ENCODE results near the gene TANGO6. TPM values are rescaled to one million over a fixed set of nuclear protein-coding genes. Genes with fewer than 3 reads are reported as not detected.

The TANGO6 gene
- total and polyA plus RNA-seq, 4 donors = 10.7 to 24.8 (median 13.9) TPM

DNA sequence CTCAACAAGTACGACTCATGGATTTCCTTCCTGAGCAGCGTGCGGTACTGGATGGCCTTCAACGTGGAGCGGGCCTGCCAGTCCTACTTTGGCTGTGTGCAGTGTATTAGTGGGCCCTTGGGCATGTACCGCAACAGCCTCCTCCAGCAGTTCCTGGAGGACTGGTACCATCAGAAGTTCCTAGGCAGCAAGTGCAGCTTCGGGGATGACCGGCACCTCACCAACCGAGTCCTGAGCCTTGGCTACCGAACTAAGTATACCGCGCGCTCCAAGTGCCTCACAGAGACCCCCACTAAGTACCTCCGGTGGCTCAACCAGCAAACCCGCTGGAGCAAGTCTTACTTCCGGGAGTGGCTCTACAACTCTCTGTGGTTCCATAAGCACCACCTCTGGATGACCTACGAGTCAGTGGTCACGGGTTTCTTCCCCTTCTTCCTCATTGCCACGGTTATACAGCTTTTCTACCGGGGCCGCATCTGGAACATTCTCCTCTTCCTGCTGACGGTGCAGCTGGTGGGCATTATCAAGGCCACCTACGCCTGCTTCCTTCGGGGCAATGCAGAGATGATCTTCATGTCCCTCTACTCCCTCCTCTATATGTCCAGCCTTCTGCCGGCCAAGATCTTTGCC lies 271.1 kb downstream of the TANGO6 start:
- Histone ChIP-seq H3K27ac (ENCODE audit: low read depth, low read length) (no peak overlapping the region), H3K9me3 (ENCODE audit: control insufficient read depth, insufficient read depth, low read length) (no peaks in the 10 kb centered on the region), H3K27me3 (ENCODE audit: control insufficient read depth, insufficient read depth, low read length) (no peaks in the 10 kb centered on the region), H3K36me3 (ENCODE audit: control insufficient read depth, insufficient read depth, low read length) (peaks cover 77% of the 10 kb centered on the region), H3K4me3 (ENCODE audit: low read depth, low read length) (no peak overlapping the region), H3K4me1 (ENCODE audit: control insufficient read depth, insufficient read depth, low read length) (no peaks in the 10 kb centered on the region)
- no peak for DNase-seq (ENCODE audit: low read depth in 4 of 6, low spot score in 6 of 6)
- WGBS (ENCODE audit: insufficient coverage) = 96% methylated on average over 25 of the region's 25 CpGs

DNA sequence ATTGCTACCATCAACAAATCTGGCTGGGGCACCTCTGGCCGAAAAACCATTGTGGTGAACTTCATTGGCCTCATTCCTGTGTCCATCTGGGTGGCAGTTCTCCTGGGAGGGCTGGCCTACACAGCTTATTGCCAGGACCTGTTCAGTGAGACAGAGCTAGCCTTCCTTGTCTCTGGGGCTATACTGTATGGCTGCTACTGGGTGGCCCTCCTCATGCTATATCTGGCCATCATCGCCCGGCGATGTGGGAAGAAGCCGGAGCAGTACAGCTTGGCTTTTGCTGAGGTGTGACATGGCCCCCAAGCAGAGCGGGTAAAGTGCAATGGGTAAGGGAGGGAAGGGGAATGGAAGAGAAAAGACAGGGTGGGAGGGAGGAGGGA lies 271.6 kb downstream of the TANGO6 start:
- Histone ChIP-seq H3K27me3 (ENCODE audit: control insufficient read depth, insufficient read depth, low read length) (no peaks in the 10 kb centered on the region), H3K4me1 (ENCODE audit: control insufficient read depth, insufficient read depth, low read length) (no peaks in the 10 kb centered on the region), H3K36me3 (ENCODE audit: control insufficient read depth, insufficient read depth, low read length) (peaks cover 77% of the 10 kb centered on the region), H3K9me3 (ENCODE audit: control insufficient read depth, insufficient read depth, low read length) (no peaks in the 10 kb centered on the region), H3K27ac (ENCODE audit: low read depth, low read length) (no peak overlapping the region), H3K4me3 (ENCODE audit: low read depth, low read length) (no peak overlapping the region)
- 97% methylated on average over 6 of the region's 6 CpGs for WGBS (ENCODE audit: insufficient coverage)
- no peak for DNase-seq (ENCODE audit: low read depth in 4 of 6, low spot score in 6 of 6)

DNA sequence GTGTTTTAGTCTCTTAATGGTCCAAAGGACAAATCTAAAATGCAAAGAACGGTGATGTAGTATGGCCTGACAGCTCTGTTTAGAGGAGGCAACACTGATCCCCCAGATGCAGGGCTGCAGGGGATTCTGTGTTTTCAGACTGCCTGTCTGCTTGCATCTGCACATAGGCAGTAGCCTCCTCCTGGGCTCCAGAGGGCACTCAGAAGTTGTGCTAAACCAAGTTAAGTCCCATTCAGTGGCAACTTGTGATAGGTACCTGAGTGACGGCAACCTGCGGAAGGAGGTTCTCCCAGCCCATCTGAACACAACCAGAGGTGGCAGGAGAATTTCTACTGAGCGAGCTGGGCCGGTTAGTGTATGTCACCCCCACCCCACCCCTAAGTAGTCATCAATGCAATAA lies 272.0 kb downstream of the TANGO6 start:
- H3K27me3 ChIP-seq (ENCODE audit: control insufficient read depth, insufficient read depth, low read length) = no peaks in the 10 kb centered on the region
- peaks cover 77% of the 10 kb centered on the region for H3K36me3 ChIP-seq (ENCODE audit: control insufficient read depth, insufficient read depth, low read length)
- no peak overlapping the region for H3K4me3 ChIP-seq (ENCODE audit: low read depth, low read length)
- DNase-seq (ENCODE audit: low read depth in 4 of 6, low spot score in 6 of 6) = no peak
- H3K4me1 ChIP-seq (ENCODE audit: control insufficient read depth, insufficient read depth, low read length) = no peaks in the 10 kb centered on the region
- 100% methylated on average over 3 of the region's 5 CpGs for WGBS (ENCODE audit: insufficient coverage)
- no peaks in the 10 kb centered on the region for H3K9me3 ChIP-seq (ENCODE audit: control insufficient read depth, insufficient read depth, low read length)
- H3K27ac ChIP-seq (ENCODE audit: low read depth, low read length) = no peak overlapping the region

DNA sequence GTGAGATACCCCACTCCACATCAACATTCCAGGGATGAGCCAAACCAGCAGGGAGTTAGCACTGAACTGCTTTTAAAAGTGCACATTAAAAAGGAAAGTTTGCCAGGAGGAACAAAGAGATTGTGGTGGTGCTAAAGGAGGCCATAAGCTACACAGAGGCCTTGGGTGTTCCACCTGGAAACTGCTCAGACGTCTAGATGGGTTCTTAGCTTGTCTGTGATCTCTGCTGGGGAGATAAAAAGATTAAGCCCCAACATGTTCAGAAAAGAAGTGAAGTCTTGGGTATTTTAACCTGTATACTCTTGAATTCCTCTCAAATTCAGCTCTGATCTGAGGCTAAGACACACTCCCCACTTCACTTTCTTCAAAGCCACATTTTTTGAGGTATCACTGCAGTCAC lies 272.5 kb downstream of the TANGO6 start:
- no CpG with 5 or more reads among the region's 1 CpG for WGBS (ENCODE audit: insufficient coverage)
- Histone ChIP-seq H3K9me3 (ENCODE audit: control insufficient read depth, insufficient read depth, low read length) (no peaks in the 10 kb centered on the region), H3K4me1 (ENCODE audit: control insufficient read depth, insufficient read depth, low read length) (no peaks in the 10 kb centered on the region), H3K27me3 (ENCODE audit: control insufficient read depth, insufficient read depth, low read length) (no peaks in the 10 kb centered on the region), H3K4me3 (ENCODE audit: low read depth, low read length) (no peak overlapping the region), H3K36me3 (ENCODE audit: control insufficient read depth, insufficient read depth, low read length) (peaks cover 77% of the 10 kb centered on the region), H3K27ac (ENCODE audit: low read depth, low read length) (no peak overlapping the region)
- DNase-seq (ENCODE audit: low read depth in 4 of 6, low spot score in 6 of 6) = no peak

DNA sequence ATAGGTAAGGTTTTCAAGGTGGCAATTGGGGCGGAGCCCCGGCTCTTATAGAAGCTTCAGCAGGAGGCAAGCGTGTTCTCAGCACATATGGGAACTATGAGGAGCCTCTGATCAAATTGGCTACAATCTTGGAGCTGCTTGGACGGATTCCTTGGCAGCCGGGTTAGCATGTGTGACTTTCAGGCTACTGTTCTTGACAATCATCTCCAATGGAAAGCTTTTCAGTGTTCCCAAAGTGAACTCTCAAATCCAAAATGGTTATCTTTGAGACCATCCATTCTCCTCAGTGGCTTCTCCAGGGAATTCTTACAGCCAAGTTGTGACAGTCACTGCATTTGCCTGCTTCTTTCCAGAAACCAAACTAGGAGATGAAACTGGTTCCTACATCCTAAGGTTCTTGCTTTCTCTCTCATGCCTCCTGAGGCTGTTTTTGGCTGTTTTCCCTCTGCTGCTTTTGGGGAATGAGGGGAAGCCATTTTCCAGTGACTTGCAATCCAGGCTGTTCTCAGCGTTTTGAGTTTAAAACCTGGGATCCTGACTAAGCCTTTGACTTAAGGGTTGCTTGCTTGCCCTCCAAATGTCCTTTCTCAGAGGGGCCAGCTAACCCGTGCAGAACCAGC lies 273.0 kb downstream of the TANGO6 start:
- peak in 1 of 6 donors; percentile 81 for DNase-seq (ENCODE audit: low read depth in 4 of 6, low spot score in 6 of 6)
- no peaks in the 10 kb centered on the region for H3K9me3 ChIP-seq (ENCODE audit: control insufficient read depth, insufficient read depth, low read length)
- WGBS (ENCODE audit: insufficient coverage) = 85% methylated on average over 5 of the region's 7 CpGs
- H3K27ac ChIP-seq (ENCODE audit: low read depth, low read length) = no peak overlapping the region
- peaks cover 78% of the 10 kb centered on the region for H3K36me3 ChIP-seq (ENCODE audit: control insufficient read depth, insufficient read depth, low read length)
- no peak overlapping the region for H3K4me3 ChIP-seq (ENCODE audit: low read depth, low read length)
- no peaks in the 10 kb centered on the region for H3K4me1 ChIP-seq (ENCODE audit: control insufficient read depth, insufficient read depth, low read length)
- H3K27me3 ChIP-seq (ENCODE audit: control insufficient read depth, insufficient read depth, low read length) = no peaks in the 10 kb centered on the region

DNA sequence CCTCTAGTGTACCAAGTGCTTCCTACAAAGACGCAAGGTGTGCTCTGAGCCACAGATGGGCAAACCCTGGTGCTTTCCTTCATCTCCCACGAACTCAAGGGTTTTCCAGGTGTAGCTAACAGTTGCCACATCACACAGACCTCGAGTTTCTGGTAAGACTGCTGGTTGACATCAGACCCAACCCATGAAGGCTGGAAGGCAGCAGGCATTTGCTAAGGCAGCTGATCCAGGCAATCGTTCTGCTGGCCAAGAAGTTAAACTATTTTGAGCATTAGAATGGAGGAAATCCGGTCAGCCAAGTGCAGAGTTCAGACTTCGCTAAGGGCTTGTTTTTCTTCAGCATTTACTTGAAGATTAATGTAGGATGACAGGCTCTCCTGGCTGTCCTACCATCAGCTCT lies 273.6 kb downstream of the TANGO6 start:
- H3K27ac ChIP-seq (ENCODE audit: low read depth, low read length) = no peak overlapping the region
- H3K9me3 ChIP-seq (ENCODE audit: control insufficient read depth, insufficient read depth, low read length) = no peaks in the 10 kb centered on the region
- no peak overlapping the region for H3K4me3 ChIP-seq (ENCODE audit: low read depth, low read length)
- peaks cover 73% of the 10 kb centered on the region for H3K36me3 ChIP-seq (ENCODE audit: control insufficient read depth, insufficient read depth, low read length)
- WGBS (ENCODE audit: insufficient coverage) = 93% methylated on average over 6 of the region's 6 CpGs
- no peaks in the 10 kb centered on the region for H3K27me3 ChIP-seq (ENCODE audit: control insufficient read depth, insufficient read depth, low read length)
- no peak for DNase-seq (ENCODE audit: low read depth in 4 of 6, low spot score in 6 of 6)
- no peaks in the 10 kb centered on the region for H3K4me1 ChIP-seq (ENCODE audit: control insufficient read depth, insufficient read depth, low read length)

DNA sequence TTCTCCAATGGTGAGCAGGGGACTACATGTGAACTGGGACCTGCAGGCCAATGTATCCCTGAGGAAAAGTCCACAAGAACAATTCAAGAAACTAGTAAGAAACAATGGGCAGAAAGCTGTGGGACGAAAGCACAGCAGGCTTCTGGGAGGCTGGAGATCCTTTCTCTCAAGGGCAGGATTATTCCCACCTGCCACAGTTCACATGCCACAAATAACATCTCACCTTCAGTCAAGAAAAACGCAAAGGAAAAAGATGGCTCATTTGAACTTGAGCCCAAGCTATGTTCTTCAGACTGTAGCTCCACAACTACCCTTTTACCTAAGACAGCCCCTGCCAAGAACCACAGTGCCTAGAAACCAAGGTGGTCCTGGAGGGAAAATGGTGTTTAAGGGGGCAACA lies 275.1 kb downstream of the TANGO6 start:
- DNase-seq (ENCODE audit: low read depth in 4 of 6, low spot score in 6 of 6) = no peak
- no peak overlapping the region for H3K27ac ChIP-seq (ENCODE audit: low read depth, low read length)
- no peaks in the 10 kb centered on the region for H3K9me3 ChIP-seq (ENCODE audit: control insufficient read depth, insufficient read depth, low read length)
- H3K36me3 ChIP-seq (ENCODE audit: control insufficient read depth, insufficient read depth, low read length) = peaks cover 60% of the 10 kb centered on the region
- WGBS (ENCODE audit: insufficient coverage) = 100% methylated on average over 2 of the region's 2 CpGs
- no peak overlapping the region for H3K4me3 ChIP-seq (ENCODE audit: low read depth, low read length)
- H3K4me1 ChIP-seq (ENCODE audit: control insufficient read depth, insufficient read depth, low read length) = no peaks in the 10 kb centered on the region
- H3K27me3 ChIP-seq (ENCODE audit: control insufficient read depth, insufficient read depth, low read length) = no peaks in the 10 kb centered on the region

DNA sequence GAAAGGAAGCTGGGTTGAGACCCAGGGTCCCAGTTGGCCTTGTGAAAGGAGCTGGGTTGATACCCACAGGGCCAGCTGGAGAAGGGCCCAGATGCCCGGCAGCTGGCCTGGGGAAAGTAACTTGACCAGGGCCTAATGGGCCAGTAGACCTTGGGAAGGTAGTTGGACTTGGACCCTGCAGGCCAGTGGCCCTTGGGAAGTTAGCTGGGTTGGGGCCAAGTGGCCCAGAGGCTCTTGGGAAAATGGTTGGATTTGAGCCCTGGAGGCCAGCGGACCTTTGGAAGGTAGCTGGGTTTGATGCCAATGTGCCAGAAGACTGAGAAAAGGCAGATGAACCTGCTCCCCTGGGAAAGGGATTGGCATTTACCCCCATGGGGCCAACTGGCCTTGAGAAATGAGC lies 275.7 kb downstream of the TANGO6 start:
- Histone ChIP-seq H3K27ac (ENCODE audit: low read depth, low read length) (no peak overlapping the region), H3K4me1 (ENCODE audit: control insufficient read depth, insufficient read depth, low read length) (no peaks in the 10 kb centered on the region), H3K27me3 (ENCODE audit: control insufficient read depth, insufficient read depth, low read length) (no peaks in the 10 kb centered on the region), H3K36me3 (ENCODE audit: control insufficient read depth, insufficient read depth, low read length) (peaks cover 55% of the 10 kb centered on the region), H3K4me3 (ENCODE audit: low read depth, low read length) (no peak overlapping the region), H3K9me3 (ENCODE audit: control insufficient read depth, insufficient read depth, low read length) (no peaks in the 10 kb centered on the region)
- no peak for DNase-seq (ENCODE audit: low read depth in 4 of 6, low spot score in 6 of 6)
- 97% methylated on average over 2 of the region's 2 CpGs for WGBS (ENCODE audit: insufficient coverage)

DNA sequence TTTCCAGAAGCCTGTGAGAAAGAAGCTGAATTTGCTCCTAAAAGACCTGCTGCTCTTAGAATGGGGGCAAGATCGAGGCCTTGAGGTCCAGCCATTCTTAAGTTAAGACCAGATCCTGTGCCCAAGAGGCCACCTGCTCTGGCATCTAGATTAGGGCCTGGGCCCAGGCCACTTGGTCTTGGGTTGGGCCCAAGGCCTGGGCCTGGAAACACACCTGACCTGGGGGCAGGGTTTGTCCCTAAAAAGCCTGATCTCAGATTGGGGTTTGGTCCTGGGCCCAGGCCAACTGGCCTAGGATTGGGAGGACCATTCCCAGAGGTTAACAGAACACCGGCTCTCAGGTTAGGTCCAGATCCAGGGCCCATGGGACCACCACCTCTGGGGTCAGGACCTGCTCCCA lies 276.2 kb downstream of the TANGO6 start:
- DNase-seq (ENCODE audit: low read depth in 4 of 6, low spot score in 6 of 6) = no peak
- no peak overlapping the region for H3K27ac ChIP-seq (ENCODE audit: low read depth, low read length)
- H3K9me3 ChIP-seq (ENCODE audit: control insufficient read depth, insufficient read depth, low read length) = no peaks in the 10 kb centered on the region
- no peak overlapping the region for H3K4me3 ChIP-seq (ENCODE audit: low read depth, low read length)
- H3K27me3 ChIP-seq (ENCODE audit: control insufficient read depth, insufficient read depth, low read length) = no peaks in the 10 kb centered on the region
- no peaks in the 10 kb centered on the region for H3K4me1 ChIP-seq (ENCODE audit: control insufficient read depth, insufficient read depth, low read length)
- whole genome bisulfite sequencing (ENCODE audit: insufficient coverage) = 100% methylated on average over 2 of the region's 2 CpGs
- H3K36me3 ChIP-seq (ENCODE audit: control insufficient read depth, insufficient read depth, low read length) = peaks cover 49% of the 10 kb centered on the region

DNA sequence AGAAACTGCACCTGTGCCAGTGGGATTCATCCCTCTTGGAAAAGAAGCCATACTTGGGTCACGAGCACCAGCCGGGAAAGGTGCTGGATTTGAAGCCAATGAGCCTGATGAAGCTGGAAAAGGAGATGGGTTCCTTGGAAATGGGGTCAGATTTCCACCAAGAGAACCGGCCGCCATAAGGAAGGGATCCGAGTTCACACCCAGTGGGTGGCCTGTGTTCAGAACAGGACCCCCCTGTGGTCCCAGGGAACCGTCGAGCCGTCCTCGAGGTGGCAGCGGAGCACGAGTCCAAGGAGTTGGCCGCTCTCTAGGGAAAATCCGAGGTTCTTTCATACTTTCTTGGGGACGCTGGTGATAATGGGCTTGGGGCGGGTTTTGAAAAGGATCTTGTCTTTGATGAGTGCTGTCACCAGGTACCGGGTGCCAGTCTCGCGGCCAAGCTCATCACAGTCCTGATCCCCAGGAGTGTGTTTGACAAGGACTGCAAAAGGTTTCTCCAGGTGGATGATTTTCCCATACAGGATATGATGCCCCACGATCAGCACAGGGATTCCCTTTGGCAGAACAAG lies 276.8 kb downstream of the TANGO6 start:
- 97% methylated on average over 19 of the region's 19 CpGs for WGBS (ENCODE audit: insufficient coverage)
- H3K27ac ChIP-seq (ENCODE audit: low read depth, low read length) = no peak overlapping the region
- peaks cover 43% of the 10 kb centered on the region for H3K36me3 ChIP-seq (ENCODE audit: control insufficient read depth, insufficient read depth, low read length)
- no peaks in the 10 kb centered on the region for H3K9me3 ChIP-seq (ENCODE audit: control insufficient read depth, insufficient read depth, low read length)
- DNase-seq (ENCODE audit: low read depth in 4 of 6, low spot score in 6 of 6) = no peak
- no peak overlapping the region for H3K4me3 ChIP-seq (ENCODE audit: low read depth, low read length)
- no peaks in the 10 kb centered on the region for H3K27me3 ChIP-seq (ENCODE audit: control insufficient read depth, insufficient read depth, low read length)
- no peaks in the 10 kb centered on the region for H3K4me1 ChIP-seq (ENCODE audit: control insufficient read depth, insufficient read depth, low read length)

Data from spinal cord (tissue), 10 donors.